HepG2 (cell line): ENCODE measurements around the gene NOC2L. TPM values are rescaled to one million over a fixed set of nuclear protein-coding genes. Genes with fewer than 3 reads are reported as not detected.

Experiments
- KLF12 ChIP-seq: sonication (generic); formaldehyde crosslinking; IDR thresholded peaks from 2 replicates; pipeline ENCODE4 v1.4.0; 2020; ENCODE audit warnings: missing genetic modification reagents, borderline replicate concordance
- KLF13 ChIP-seq: sonication (generic); formaldehyde crosslinking; IDR thresholded peaks from 2 replicates; pipeline ENCODE4 v1.4.0; 2020; ENCODE audit warnings: mild to moderate bottlenecking, missing genetic modification reagents
- MEIS1 ChIP-seq: sonication (generic); formaldehyde crosslinking; IDR thresholded peaks from 2 replicates; pipeline ENCODE4 v1.9.0; 2021; ENCODE audit warnings: mild to moderate bottlenecking, missing genetic modification reagents, moderate library complexity, borderline replicate concordance
- NCOA1 ChIP-seq: sonication (generic); formaldehyde crosslinking; IDR thresholded peaks from 2 replicates; pipeline ENCODE4 v1.9.0; 2021; ENCODE audit warnings: missing genetic modification reagents
- TIGD3 ChIP-seq: sonication (generic); formaldehyde crosslinking; IDR thresholded peaks from 2 replicates; pipeline ENCODE4 v1.5.1; 2020; ENCODE audit warnings: mild to moderate bottlenecking, missing genetic modification reagents, borderline replicate concordance
- ZHX1 ChIP-seq: sonication (generic); formaldehyde crosslinking; IDR thresholded peaks from 2 replicates; pipeline ENCODE4 v1.8.1; 2022; ENCODE audit warnings: low read depth, mild to moderate bottlenecking, missing genetic modification reagents
- ZNF225 ChIP-seq: sonication (generic); formaldehyde crosslinking; IDR thresholded peaks from 2 replicates; pipeline ENCODE4 v1.4.0; 2020; ENCODE audit warnings: mild to moderate bottlenecking, missing genetic modification reagents
- ZNF33A ChIP-seq: sonication (generic); formaldehyde crosslinking; IDR thresholded peaks from 2 replicates; pipeline ENCODE4 v1.5.1; 2020; ENCODE audit warnings: missing genetic modification reagents, mild to moderate bottlenecking, moderate library complexity, borderline replicate concordance
- polyA plus RNA-seq, 8 experiments: library from polyadenylated mRNA; depleted of rRNA in 3 of 8; stranded (reverse) in 7 of 8; unstranded in 1 of 8; fragments of >200 nt; fragmentation: Illumina TruSeq in 4 of 8; extraction: Trizol in 4 of 8; gene quantifications; 2 replicates each; pipeline versions ENCODE4 v1.2.1 to v1.2.3, GENCODE V29; 2011 to 2016; ENCODE audit warnings: low read depth in 4 of 8, missing spikeins in 1 of 8, mixed read lengths in 1 of 8; ENCODE audit not compliant: insufficient read depth in 1 of 8
- total RNA-seq, 5 experiments: library from RNA; depleted of rRNA; stranded (reverse); fragments of >200 nt; fragmentation: Illumina TruSeq; extraction: Trizol; gene quantifications; 2 replicates each; pipeline ENCODE4 v1.2.3, GENCODE V29; 2016; ENCODE audit warnings: low read depth in 1 of 5

The NOC2L gene
- total and polyA plus RNA-seq, 2 of the 13 experiments (the other 11 are each of a cell fraction or from before 2014, with no cell fraction given): 32.0 to 103 TPM

GRCh38 chr1:901108-901859 lies 57.8 kb downstream of the NOC2L start (continued):
- no peak for TF ChIP-seq ZHX1 (CRISPR knock-in tag)
- no peak for TF ChIP-seq ZNF33A (CRISPR knock-in tag)
- TF ChIP-seq KLF13 (CRISPR knock-in tag): no peak
- no peak for TF ChIP-seq NCOA1 (CRISPR knock-in tag)
- TF ChIP-seq ZNF225: no peak
- TF ChIP-seq KLF12 (CRISPR knock-in tag): no peak
- TF ChIP-seq TIGD3 (CRISPR knock-in tag): no peak
- TF ChIP-seq MEIS1 (CRISPR knock-in tag): no peak
